Raji (cell line): ENCODE measurements around the gene DBNDD2.

Source experiments
- POLR2A ChIP-seq: IDR thresholded peaks from 2 replicates; pipeline ENCODE4 v1.6.1; 2011; ENCODE audit warnings: low read depth, low read length, control low read depth; ENCODE audit not compliant: insufficient read depth

Gene DBNDD2

GRCh38 chr20:45407783-45408645, at the start of gene DBNDD2:
DBNDD2 (plus strand) TSS chr20:45408289; CDS start chr20:45408468, 179 bp downstream.
- no peak for TF ChIP-seq POLR2A

GRCh38 chr20:45359069-45359405, 49.1 kb upstream of the DBNDD2 start:
- TF ChIP-seq POLR2A = no peak

- TF ChIP-seq POLR2A = no peak
Observed at GRCh38 chr20:45359406-45360148, 48.5 kb upstream of the DBNDD2 start.

GRCh38 chr20:45361793-45362192, 46.3 kb upstream of the DBNDD2 start:
- no peak for TF ChIP-seq POLR2A

DNA sequence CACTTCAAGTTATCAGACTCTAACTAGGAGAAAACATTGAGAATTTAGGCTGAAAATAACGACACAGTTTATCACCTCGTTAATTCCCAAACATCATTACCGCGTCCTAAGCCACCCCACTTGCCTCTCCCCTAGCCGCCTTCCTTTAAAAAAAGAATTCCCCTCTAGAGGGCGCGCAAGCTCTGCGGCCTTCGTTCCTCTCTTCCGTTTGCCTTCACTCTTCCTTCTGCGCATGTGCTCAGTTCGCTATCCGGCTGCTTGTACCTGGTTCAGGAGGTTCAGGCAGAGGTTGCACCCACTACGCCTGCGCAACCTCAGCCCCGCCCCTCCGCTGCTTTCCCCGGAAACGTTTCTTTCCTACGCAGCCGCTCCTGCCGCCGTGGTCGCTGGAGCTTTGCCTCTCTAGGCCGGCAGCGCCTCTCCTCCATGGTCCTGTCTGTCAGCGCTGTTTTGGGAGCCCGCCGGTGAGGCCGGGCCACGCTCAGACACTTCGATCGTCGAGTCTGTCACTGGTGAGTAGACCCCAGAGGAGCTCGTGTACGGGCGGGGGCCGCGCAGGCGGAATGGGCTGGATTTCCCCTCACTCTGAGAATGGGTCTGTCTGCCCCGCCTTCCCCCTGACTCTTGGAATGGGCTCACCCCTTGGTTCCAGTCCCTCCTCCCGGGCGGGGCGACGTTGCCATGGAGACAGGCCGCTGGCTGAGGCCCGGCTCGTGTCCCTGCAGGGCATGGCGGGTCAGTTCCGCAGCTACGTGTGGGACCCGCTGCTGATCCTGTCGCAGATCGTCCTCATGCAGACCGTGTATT, 45.1 kb upstream of the DBNDD2 start, which contains the start of gene SYS1:
SYS1 (plus strand) TSS at position 353 of the 807 bp plus-strand sequence; CDS start at position 729, 376 bp downstream.
- TF ChIP-seq POLR2A = peak; percentile 82

GRCh38 chr20:45363611-45364492, 44.2 kb upstream of the DBNDD2 start:
- TF ChIP-seq POLR2A = no peak

DNA sequence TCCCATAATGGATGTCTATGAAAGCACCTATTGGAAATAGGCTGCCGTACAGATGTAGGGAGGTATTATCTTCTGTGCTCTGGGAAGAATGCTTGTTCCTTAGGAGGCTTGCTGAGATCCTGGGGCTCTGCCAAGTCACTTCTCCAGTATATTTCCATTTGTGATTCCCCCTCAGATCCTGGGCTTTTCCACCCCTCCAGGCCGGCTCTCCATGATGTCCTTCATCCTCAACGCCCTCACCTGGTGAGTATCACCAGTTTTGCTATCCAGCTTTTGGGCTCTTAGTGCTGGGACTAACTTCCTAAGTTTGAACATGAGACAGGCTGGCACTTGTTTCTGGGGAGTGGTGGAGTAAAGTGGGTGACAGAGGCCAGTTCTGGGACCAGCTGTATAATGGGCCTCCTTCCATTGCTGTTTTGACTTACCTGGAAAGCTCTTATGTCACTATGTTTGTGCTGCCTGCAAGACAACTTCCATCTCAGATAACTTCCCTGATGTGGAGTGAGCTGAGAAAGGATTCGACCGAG, 42.6 kb upstream of the DBNDD2 start:
- TF ChIP-seq POLR2A = no peak

DNA sequence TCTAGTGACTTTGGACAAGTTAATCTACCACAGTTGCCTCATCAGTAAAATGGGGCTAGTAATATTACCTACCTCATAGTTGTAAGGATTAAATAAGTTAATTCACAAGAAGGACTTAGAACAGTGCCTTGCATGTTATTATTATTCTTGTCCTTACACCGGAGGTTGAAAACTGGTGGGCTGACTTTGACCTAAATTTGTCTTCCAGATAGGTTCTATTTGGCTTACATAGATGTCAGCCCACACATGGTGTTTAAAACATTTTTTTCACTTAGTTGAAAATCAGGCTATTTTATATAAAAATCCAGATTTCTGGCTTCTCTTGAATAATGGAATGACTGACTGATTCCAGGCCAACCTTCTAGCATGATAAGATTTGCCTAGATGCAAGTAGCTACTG, 41.9 kb upstream of the DBNDD2 start:
- TF ChIP-seq POLR2A = no peak

GRCh38 chr20:45366631-45367030, 41.5 kb upstream of the DBNDD2 start:
- TF ChIP-seq POLR2A = no peak

GRCh38 chr20:45367126-45367525, 41.0 kb upstream of the DBNDD2 start:
- TF ChIP-seq POLR2A = no peak

DNA sequence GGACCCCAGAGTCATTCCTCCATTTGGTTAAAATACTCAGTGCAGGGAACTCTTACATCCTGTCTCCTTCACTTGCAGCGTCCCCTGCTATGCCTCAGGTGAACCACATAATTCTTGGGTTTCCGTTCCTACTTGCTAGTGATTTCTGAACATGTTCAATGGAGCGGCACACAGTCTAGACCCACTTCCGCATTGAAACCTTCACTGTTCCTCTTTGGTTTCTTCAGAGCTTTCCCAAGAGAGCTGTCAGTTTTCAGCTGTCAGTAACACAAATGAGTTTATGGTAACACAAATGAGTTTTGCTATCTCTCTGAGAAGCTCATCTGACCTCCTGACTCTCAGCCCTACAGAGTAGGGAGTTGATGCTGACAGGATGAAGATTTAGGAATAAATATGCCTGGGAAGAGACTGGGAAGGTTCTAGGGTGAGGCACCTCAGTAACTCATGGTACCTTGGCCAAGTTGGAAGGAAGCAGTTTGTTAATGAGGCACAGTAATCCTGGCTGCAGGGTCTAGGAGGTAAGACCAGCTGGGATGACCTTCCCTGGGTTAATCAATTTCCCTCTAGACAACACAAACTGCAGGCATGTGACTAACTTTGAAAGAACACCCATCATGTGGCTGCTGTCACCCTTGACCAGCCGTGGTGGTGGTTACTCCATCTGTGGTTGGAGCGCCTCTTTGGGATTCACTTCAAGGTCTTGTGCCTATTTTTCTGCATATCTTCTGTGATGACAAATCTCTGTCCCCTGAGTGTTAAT, 39.7 kb upstream of the DBNDD2 start:
- 0 out of 2 replicates have a peak, but pooled peaks have one; percentile 22 for TF ChIP-seq POLR2A

DNA sequence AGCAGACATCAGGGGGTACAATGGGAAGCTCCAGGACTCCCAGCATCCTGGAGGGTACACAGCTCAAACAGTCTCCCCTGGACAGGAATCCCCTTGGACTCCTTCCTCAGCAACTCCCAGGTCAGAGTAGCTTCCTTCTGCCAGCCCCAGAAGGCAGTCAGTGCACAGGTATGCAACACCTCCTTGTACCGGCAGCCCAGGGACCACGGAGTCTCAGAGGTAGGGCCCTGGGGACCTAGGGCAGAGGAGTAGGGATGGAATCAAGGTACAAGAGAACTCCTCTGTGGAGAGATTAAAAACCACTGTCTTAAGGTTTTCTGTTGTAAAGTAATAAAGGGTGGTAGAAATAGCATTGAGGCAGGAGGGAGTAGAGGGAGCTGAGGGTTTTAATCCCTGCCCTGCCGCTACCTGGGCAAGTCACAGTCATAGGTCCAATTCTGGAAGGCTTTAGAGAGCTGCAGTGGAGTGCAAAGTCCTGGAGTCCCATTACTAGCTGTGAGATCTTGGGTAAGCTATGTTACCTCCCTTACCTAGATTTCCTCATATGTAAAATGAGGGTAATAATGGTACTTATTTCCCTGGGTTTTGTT, 37.4 kb upstream of the DBNDD2 start:
- TF ChIP-seq POLR2A = no peak

DNA sequence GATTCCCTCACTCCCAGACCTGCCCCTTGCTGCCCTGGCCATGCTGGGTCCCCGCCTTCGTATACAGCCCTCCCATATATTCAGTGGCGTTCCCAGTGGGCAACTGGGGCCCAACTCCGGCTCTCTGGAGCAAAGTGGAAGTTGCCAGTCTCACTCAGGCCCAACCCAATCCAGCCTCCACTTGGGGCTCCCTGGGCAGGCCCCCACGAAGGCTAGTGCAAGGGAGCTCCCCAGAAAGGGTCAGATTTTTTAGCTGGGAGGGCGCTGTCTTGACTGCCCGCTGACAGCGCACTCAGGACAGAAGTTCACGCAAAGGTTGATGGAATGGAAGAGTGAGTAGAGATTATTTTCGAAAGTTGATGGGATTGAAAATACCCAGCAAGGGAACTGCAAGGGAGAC, 35.8 kb upstream of the DBNDD2 start:
- no peak for TF ChIP-seq POLR2A
